Neural cell (in vitro differentiated cells): ENCODE results near the gene KCTD11.

Experiments used
- CTCF ChIP-seq: fragments of 450-650 bp; IDR thresholded peaks from 2 replicates; pipeline ENCODE4 v1.5.1; 2014; ENCODE audit warnings: antibody characterized with exemption, mild to moderate bottlenecking, moderate library complexity; ENCODE audit not compliant: poor library complexity, severe bottlenecking
- MXI1 ChIP-seq: fragments of 450-650 bp; conservative IDR thresholded peaks from 2 replicates; pipeline ENCODE4 v1.6.1; 2014; ENCODE audit warnings: antibody characterized with exemption, mild to moderate bottlenecking; ENCODE audit not compliant: poor library complexity, severe bottlenecking

GRCh38 chr17:7325031-7325528 is 26.9 kb upstream of the KCTD11 start:
- no peak for TF ChIP-seq CTCF
- TF ChIP-seq MXI1 = no peak
